Measurements from ENCODE around the gene HELZ.

Gene HELZ

DNA sequence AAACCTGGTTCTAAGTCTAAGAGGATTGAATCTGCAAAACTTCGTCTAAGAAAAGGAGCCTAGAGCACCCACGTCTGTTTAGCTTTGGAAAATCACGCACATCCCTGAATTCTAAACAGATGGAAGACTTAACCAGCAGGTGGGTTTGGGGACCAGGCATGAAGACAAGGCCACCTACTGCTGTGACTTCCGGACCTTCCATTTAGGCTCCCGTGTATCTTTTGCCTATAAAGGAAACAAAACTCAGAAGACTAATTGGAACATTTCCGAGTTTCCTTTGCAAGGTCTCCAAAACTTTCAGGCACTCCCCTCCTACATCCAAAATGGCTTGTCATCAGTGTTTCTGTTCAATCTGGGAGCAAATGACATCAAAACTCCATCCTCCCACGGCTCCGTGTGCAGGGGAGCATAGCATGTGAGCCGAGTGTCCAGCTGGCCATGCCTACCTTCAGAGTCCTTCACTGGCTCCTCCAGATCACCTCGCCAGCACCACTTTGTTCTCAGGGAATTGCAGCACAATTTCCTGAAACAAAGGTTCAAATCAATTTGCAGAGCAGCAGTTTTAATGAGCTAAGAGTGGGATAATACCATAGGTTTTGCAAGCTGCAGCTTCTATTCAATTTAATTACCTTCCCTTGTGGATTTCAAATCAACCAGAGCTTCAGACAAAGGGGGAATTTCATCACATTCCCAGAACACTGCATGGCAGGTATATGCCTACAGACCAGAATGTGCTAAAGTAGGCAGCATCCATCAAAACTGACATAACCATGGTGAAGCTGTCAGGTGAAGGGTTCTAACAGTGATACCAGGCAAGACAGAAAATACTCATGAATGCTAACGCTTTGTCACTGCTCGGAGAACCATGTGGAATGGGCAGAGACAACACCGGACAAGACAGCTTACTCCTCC lies 177.2 kb downstream of the HELZ start:
- DNase-seq = no peak

GRCh38 chr17:67066717-67067116 lies 178.3 kb downstream of the HELZ start:
- DNase-seq = no peak

- no peak for DNase-seq
Observed at GRCh38 chr17:67063141-67063540, 181.9 kb downstream of the HELZ start.

DNA sequence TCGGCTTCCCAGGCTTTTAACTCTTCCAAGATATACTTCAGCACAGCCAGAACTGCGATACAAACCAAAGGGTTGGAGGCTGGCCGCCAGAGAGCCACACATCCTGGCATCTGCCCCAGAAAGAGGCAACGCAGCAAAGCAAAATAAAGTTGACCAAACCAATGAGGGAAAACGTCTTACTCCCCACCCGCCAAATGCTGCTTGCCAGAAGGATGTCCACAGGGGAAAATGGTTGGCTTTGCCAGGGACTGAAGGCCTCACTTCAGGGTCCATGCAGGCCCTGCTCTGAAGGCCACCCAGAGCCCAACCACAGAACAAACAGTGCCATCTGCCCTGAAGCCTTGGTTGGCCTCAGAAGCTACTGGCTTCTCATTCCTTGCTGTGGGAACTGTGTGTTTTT lies 185.6 kb downstream of the HELZ start:
- DNase-seq = no peak

DNA sequence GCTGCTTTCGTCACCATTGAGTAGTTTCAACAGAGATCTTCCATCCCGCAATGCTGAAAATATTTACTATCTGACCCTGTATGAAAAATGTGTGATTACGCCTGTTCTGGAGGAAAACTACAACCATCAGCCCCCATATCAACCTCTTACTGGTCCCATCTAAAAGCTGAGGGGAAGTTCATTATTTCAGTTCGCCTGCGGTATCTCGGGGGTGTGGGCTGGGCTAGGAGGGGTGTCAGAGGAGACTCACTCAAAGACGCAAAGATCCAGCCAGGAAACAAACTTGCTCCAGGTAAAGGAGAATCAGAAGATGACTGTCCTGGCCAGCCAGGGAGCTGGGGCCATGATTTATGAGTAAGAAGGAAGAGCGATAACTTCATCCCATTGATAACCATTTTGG lies 187.0 kb downstream of the HELZ start:
- DNase-seq = no peak

DNA sequence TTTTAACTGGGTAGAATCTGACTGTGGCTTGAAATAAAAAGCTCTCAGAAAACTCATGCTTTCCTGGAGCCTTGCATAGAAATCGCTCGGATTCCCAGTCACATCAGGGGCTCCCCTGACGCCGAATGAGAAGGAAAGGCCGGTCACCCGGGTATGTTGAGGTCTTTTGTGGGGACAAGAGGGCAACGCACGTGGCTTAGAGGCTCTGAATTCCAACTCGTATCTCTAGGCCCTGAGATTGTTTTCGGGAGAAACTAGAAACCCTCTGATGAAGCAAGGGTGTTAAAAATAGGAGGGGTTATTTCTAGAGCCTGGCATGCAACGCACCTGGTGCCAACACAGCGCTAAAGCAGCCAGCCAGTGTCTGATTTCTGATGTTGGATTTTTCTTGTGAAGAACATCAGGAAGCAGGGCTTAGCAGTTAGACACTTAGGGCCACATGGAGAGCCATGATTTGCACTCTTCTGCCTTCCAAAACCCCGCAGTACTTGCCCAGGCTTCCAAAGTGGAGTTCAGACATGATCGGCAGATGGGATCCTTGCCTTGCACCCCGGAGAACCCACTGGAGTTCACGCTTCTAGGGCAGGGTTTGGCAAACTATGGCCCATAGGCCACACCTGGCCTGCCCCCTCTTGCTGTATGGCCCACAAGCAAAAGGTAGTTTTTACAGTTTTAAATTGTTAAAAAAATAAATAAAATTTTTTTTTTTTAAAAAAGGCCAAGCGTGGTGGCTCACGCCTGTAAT lies 188.1 kb downstream of the HELZ start:
- DNase-seq = no peak

DNA sequence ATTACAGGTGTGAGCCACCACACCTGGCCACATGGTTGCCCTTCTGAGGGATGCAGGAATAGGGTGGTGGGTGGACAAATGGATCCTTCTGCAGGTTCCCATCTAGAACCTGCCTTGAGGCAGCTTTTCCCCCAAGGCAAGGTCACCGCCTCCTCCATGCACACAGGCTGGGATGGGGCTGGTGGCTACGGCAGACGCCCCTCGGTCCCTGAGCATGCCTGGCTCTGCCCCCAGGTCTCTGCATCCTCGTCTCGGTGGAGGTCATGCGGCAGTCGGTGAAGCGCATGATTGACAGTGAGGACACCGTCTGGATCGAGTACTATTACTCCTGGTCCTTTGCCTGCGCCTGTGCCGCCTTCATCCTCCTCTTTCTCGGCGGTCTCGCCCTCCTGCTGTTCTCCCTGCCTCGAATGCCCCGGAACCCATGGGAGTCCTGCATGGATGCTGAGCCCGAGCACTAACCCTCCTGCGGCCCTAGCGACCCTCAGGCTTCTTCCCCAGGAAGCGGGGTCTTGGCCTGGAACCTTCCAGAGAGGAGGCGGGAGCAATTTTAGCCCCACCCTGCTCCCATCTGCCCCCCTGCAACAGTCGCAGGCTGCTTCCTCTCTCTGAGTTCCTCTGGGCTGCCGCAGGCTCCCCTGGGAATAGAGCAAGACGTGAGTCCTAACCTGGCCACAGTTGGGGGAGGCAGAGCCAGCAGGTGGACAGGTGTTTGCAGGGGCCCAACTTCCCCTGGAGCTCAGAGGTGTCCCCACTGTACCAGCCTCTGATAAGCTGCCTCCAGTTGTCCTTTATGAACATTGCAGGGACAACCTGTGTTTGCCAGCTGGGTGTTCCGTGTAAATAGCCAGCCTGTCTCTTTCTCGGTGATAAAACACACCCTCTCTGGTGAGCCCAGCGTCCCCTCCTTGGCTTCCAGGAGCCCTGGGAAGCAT lies 188.9 kb downstream of the HELZ start:
- DNase-seq = no peak

DNA sequence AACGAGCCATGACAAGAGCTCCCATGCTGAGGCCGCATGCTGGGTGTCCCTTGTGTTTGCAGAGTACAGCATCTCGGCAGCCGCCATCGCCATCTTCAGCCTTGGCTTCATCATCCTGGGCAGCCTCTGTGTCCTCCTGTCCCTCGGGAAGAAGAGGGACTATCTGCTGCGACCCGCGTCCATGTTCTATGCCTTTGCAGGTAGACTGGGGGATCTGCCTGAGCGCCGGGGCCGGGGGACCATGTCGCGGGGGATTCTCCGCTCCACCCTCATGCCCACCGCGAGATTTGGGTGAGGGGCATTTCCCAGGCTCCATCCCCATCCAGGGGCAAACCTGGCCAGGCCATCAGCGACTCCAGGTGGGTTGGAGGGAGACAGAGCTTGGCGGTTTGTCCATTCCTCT lies 190.0 kb downstream of the HELZ start:
- no peak for DNase-seq

GRCh38 chr17:67054608-67055007 lies 190.4 kb downstream of the HELZ start:
- DNase-seq = no peak

GRCh38 chr17:67054011-67054591 lies 190.9 kb downstream of the HELZ start:
- DNase-seq = no peak

DNA sequence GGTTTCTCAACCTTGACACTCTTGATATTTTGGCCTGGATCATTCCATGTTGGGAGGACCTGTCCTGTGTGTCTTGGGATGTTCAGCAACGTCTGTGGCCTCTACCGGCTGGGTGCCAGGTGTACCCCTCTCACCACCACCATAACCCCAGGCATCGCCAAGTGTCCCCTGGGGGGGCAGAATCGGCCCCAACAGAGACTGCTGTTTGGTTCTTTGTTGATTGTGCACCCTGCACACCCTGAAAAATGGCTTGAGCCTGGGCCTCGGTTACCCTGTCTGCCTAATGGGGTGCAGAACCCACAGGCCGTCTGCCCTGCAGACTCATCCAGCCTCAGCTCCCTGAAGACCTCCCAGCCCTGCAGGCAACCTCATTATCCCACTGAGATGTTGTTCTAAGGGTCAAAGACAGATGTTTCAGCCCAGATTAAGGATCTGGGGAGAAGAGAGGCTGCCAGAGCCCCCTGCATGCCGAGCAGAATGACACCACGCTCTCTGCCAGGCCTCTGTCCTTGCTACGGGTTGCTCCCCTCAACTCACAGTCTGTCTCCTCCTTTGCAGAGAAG lies 191.5 kb downstream of the HELZ start:
- DNase-seq = no peak

GRCh38 chr17:67052720-67053437 lies 192.1 kb downstream of the HELZ start:
- no peak for DNase-seq

DNA sequence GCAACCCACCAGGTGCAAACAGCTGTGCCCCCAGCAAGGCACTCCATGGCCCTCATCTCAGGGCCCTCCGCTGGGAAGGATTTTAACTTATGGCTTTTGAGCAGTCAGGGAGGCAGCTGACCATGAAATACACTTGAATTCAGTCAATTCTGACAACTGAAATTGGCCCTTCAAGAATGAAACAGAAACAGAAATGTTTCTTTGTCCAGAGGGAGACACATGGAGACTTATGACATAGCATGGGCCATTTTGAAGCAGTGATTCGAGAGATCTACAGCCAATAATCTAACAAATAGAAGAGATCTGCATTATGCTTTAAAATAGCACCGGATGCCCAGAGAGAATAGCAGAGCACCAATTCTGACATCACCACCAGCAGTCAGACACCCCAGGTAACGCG lies 193.2 kb downstream of the HELZ start:
- no peak for DNase-seq

DNA sequence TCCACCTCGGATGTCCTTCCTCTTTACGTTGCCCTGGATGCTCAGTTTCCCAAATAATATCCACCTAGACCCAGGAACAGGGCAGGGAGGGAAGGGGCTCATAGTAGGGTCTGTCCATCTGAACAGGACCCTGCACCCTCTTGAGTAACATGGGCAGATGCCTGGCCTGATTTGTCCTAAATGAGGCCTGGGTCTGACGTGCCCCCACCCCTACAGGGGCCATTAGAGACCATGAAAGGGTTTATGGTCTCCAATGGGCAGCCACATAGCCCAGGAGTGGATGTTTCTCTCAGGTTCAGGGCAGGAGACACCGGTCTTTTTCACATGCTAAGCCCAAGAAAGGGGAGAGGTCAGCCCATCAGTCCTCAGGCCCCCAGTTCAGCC lies 193.8 kb downstream of the HELZ start:
- no peak for DNase-seq

DNA sequence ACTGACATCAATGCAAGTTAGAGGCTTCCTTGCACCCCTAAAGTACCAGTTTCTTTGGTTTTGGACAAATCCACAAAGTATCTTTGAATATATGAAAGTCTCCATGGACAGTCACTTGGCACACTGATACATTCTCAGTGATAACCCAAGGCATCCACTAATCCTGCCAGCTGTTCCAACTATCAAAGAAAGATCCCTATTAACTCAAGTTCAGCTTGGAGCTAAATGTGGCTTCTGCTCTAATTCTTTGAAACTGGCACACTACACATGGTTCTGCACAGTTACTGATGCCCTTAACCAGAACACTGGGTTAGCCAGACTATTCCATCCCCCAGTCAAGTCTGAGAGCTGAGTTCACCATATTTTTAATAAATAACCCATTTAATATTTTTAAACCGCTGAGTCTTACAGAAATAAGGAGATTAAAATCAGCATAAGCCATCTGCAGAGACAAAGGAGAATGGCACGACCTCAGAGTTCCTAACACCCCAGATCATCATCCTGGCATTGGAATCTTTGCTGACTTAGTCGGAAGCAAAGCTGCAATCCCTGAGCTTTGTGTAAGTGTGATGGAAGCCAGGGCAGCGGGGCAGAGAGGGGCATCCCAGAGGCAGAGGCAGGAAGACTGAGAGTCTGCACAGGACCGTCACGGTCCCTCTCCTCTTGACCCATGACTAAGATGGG lies 194.4 kb downstream of the HELZ start:
- no peak for DNase-seq

DNA sequence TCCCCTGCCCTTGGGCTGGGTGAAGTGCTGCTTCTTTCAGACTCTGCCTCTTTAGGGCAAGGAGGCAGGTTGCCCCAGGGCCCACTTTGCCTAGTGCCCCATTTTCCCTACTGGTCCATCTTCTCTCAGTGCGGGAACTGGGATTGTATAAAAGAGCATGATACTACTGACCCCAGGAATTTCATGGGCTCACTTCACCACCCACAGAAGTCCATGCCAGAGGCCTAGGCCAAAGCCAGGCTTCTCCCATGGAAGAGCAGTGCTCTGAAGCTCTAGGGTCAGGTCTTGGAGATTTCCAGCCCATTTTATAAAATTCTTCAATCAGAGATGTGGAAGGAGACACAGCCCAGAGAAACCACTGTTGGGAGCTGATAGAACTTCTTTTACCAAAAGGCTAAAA lies 194.9 kb downstream of the HELZ start:
- DNase-seq = no peak

DNA sequence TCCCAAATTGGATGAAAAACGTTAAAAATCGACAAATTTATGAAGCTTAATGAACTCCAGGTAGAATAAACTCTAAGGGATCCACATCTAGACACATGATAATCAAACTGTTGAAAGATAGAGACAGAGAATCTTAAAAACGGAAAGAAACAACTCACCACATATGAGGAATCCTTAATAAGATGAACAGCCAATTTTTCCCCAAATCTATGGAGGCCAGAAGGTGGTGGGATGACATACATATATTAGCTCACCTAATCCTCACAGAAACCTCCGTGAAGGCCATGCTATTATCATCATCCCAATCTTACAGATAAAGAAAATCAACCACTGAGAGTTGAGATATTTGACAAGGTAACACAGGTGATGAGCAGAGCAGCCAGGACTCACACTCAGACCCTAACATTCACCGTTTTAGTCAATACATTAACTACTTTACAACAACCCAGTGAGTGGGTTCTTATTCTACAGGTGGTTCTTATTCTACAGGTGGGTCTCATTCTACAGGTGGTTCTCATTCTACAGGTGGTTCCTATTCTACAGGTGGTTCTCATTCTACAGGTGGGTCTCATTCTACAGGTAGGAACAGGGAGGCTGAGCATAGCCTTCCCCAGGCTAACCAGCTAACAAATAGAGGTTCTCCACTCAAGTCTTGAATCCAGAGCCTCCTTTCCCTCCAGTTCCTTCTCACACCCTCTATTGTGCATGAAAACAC lies 195.8 kb downstream of the HELZ start:
- no peak for DNase-seq

- peak in 1 of 3 experiments; percentile 39 for DNase-seq
Observed at GRCh38 chr17:67047382-67047781, 197.6 kb downstream of the HELZ start.

DNA sequence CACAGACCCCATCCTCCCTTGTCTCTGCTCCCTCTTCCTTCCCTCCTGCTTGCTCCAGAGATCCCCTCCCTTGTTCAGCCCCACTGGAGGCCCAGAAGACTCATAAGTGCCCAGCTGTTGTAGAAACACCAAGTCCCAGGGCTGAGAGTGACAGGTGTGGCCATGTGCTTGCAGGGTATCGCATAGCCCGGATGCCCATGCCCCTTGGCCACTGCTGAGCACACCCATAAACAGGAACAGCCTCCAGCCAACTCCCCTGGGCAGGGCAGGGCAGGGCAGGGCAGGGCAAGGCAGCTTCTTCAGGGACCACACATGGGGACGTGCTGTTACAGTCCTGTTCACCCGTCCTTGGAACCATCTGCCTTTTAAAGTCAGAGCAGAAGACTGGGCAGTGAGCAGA lies 198.6 kb downstream of the HELZ start:
- no peak for DNase-seq

GRCh38 chr17:67044940-67045339 lies 200.1 kb downstream of the HELZ start:
- no peak for DNase-seq
